HCT116 (cell line): ENCODE data around the gene FOXL2. TPM values are rescaled to one million over a fixed set of nuclear protein-coding genes. Genes with fewer than 3 reads are reported as not detected.

Source experiments
- ATAC-seq: fragments of 200-7000 bp; cut with Tn5 transposase; 2 replicates; pipeline ENCODE4 v1.9.1; 2020; ENCODE audit warnings: mild to moderate bottlenecking, moderate library complexity
- BruUV-seq: library from RNA; stranded (reverse); fragments of 400-500 nt; replicated peaks from 2 replicates; lab custom pipeline; 2021; lab: Mats Ljungman, UMichigan
- CTCF ChIA-PET: fragments of 300-600 bp; sonication (Branson Sonifier 250); formaldehyde crosslinking; loops from one replicate; lab custom pipeline; 2021; ENCODE audit warnings: antibody characterized with exemption; lab: Charles Lee
- POLR2A ChIA-PET: fragments of 300-600, 350-600 bp; sonication (Branson Sonifier 250); formaldehyde crosslinking; loops from one replicate; lab custom pipeline; 2021; ENCODE audit warnings: antibody characterized with exemption; lab: Charles Lee
- RAD21 ChIA-PET, 2 experiments: fragments of 300-600 bp; sonication (Branson Sonifier 250); formaldehyde crosslinking; loops; one replicate each; lab custom pipeline; 2023; ENCODE audit warnings: low total read pairs in 2 of 2; ENCODE audit not compliant: uncharacterized antibody in 2 of 2, unreplicated experiment in 2 of 2, low non-redundant PET in 1 of 2; lab: Charles Lee
- DNase-seq: peaks from one replicate; pipeline ENCODE4 v3.0.0-alpha.2; 2010; ENCODE audit warnings: low read depth, low spot score
- H2AFZ ChIP-seq: fragments of 200-600 bp; shearing (Covaris generic), sonication (generic); 2 replicates; pipeline ENCODE4 v1.6.1; 2017; ENCODE audit warnings: low read depth, mixed run types, mixed read lengths, antibody characterized with exemption, low read length; ENCODE audit not compliant: poor library complexity, severe bottlenecking
- H3K27ac ChIP-seq: 2 replicates; pipeline ENCODE4 v1.5.1; 2012; ENCODE audit warnings: low read depth, low read length
- H3K27me3 ChIP-seq: fragments of 200-600 bp; sonication (generic); 2 replicates; pipeline ENCODE4 v1.6.1; 2016; ENCODE audit warnings: mixed run types, low read length, mixed read lengths; ENCODE audit not compliant: insufficient read depth
- H3K36me3 ChIP-seq, 2 experiments: fragments of 200-500 bp in 1 of 2; fragments of 200-600 bp in 1 of 2; sonication (Bioruptor generic) in 1 of 2; sonication (generic) in 1 of 2; 2 replicates each; pipeline versions ENCODE4 v1.5.1 to v1.6.1; 2014 to 2016; ENCODE audit warnings: low read length in 2 of 2, inconsistent platforms in 1 of 2, mixed read lengths in 1 of 2, mixed run types in 1 of 2; ENCODE audit not compliant: insufficient read depth in 2 of 2, control insufficient read depth in 1 of 2
- H3K4me1 ChIP-seq, 2 experiments: fragments of 200-600 bp in 1 of 2; sonication (generic) in 1 of 2; 2 replicates each; pipeline versions ENCODE4 v1.5.1 to v1.6.1; 2012 to 2017; ENCODE audit warnings: low read length in 2 of 2, inconsistent platforms in 1 of 2, mild to moderate bottlenecking in 1 of 2, mixed read lengths in 1 of 2, mixed run types in 1 of 2, moderate library complexity in 1 of 2; ENCODE audit not compliant: insufficient read depth in 2 of 2, control insufficient read depth in 1 of 2
- H3K4me2 ChIP-seq: fragments of 200-600 bp; sonication (generic); 2 replicates; pipeline ENCODE4 v1.6.1; 2017; ENCODE audit warnings: mixed run types, low read length, mixed read lengths
- H3K4me3 ChIP-seq, 2 experiments: fragments of 200-600 bp in 1 of 2; sonication (generic) in 1 of 2; replicated peaks in 1 of 2; 2 replicates each; pipeline ENCODE4 v1.5.1; 2011 to 2016; ENCODE audit warnings: low read length in 2 of 2, control low read depth in 1 of 2, low read depth in 1 of 2, mild to moderate bottlenecking in 1 of 2, mixed read lengths in 1 of 2, mixed run types in 1 of 2
- H3K79me2 ChIP-seq: fragments of 200-600 bp; sonication (generic); 2 replicates; pipeline ENCODE4 v1.6.1; 2017; ENCODE audit warnings: mild to moderate bottlenecking, mixed run types, low read length, moderate library complexity, mixed read lengths; ENCODE audit not compliant: insufficient read depth
- H3K9ac ChIP-seq: fragments of 200-600 bp; sonication (generic); 2 replicates; pipeline ENCODE4 v1.6.1; 2016; ENCODE audit warnings: low read length, mixed read lengths
- H3K9me2 ChIP-seq: fragments of 200-600 bp; sonication (generic), shearing (Covaris generic); 2 replicates; pipeline ENCODE4 v1.6.1; 2017; ENCODE audit warnings: mixed run types, mild to moderate bottlenecking, moderate library complexity; ENCODE audit not compliant: insufficient read depth
- H3K9me3 ChIP-seq, 2 experiments: fragments of 200-500 bp in 1 of 2; fragments of 200-600 bp in 1 of 2; sonication (Bioruptor generic) in 1 of 2; sonication (generic) in 1 of 2; 2 replicates each; pipeline ENCODE4 v1.6.1; 2014 to 2017; ENCODE audit warnings: low read length in 2 of 2, mixed read lengths in 2 of 2, inconsistent platforms in 1 of 2, low read depth in 1 of 2, mild to moderate bottlenecking in 1 of 2, mixed run types in 1 of 2, moderate library complexity in 1 of 2; ENCODE audit not compliant: control insufficient read depth in 1 of 2, insufficient read depth in 1 of 2
- H4K20me1 ChIP-seq: fragments of 200-600 bp; sonication (generic), shearing (Covaris generic); 2 replicates; pipeline ENCODE4 v1.6.1; 2017; ENCODE audit warnings: mixed run types, mild to moderate bottlenecking, moderate library complexity; ENCODE audit not compliant: insufficient read depth
- CBX3 ChIP-seq: IDR thresholded peaks from 2 replicates; pipeline ENCODE4 v1.6.1; 2012; ENCODE audit warnings: low read depth
- CEBPB ChIP-seq: IDR thresholded peaks from 2 replicates; pipeline ENCODE4 v1.6.1; 2012; ENCODE audit warnings: low read depth
- ELF1 ChIP-seq: IDR thresholded peaks from 2 replicates; pipeline ENCODE4 v1.6.1; 2012; ENCODE audit warnings: low read depth, borderline replicate concordance
- EZH2 ChIP-seq: fragments of 200-600 bp; sonication (generic); IDR thresholded peaks from 2 replicates; pipeline ENCODE4 v1.6.1; 2017; ENCODE audit warnings: antibody characterized with exemption, mixed run types
- FOSL1 ChIP-seq: IDR thresholded peaks from 2 replicates; pipeline ENCODE4 v1.6.1; 2012; ENCODE audit warnings: low read depth
- JUND ChIP-seq: IDR thresholded peaks from 2 replicates; pipeline ENCODE4 v1.6.1; 2012
- RAD21 ChIP-seq: IDR thresholded peaks from 2 replicates; pipeline ENCODE4 v1.6.1; 2012; ENCODE audit warnings: low read depth, mild to moderate bottlenecking
- SRF ChIP-seq: IDR thresholded peaks from 2 replicates; pipeline ENCODE4 v1.6.1; 2012; ENCODE audit warnings: low read depth
- TCF7L2 ChIP-seq: IDR thresholded peaks from 2 replicates; pipeline ENCODE4 v1.7.0; 2011; ENCODE audit warnings: borderline replicate concordance, inconsistent platforms; ENCODE audit not compliant: insufficient read depth, insufficient read length; ENCODE audit errors: extremely low read depth
- YY1 ChIP-seq: IDR thresholded peaks from 2 replicates; pipeline ENCODE4 v1.6.1; 2011; ENCODE audit warnings: low read length, low read depth, moderate library complexity, mild to moderate bottlenecking; ENCODE audit not compliant: insufficient replicate concordance; ENCODE audit errors: extremely low read depth
- ZBTB33 ChIP-seq: IDR thresholded peaks from 2 replicates; pipeline ENCODE4 v1.6.1; 2011; ENCODE audit warnings: mild to moderate bottlenecking, low read length, moderate library complexity; ENCODE audit not compliant: insufficient replicate concordance; ENCODE audit errors: extremely low read depth
- ZFX ChIP-seq: fragments of 450-650 bp; IDR thresholded peaks from 2 replicates; pipeline ENCODE4 v1.6.1; 2017
- ZNF274 ChIP-seq: fragments of 200-500 bp; sonication (Bioruptor generic); IDR thresholded peaks from 2 replicates; pipeline ENCODE4 v1.6.1; 2014; ENCODE audit warnings: mild to moderate bottlenecking, low read depth, low read length, inconsistent platforms
- intact Hi-C: fragments of 100-400 bp; cut with micrococcal nuclease; formaldehyde crosslinking; loops from 2 replicates; pipeline ENCODE4 v1.10.0; 2022
- total RNA-seq: library from RNA; stranded (reverse); gene quantifications from one replicate; pipeline ENCODE4 v1.2.1, GENCODE V29; 2021; ENCODE audit not compliant: unreplicated experiment

The FOXL2 gene
- total RNA-seq, 1 experiment from 2014 or later, result not detected

GRCh38 chr3:138911621-138912020, 35.3 kb downstream of the FOXL2 start:
- Histone ChIP-seq H3K27ac (no peak overlapping the region), H3K4me3 (no peak overlapping the region), H3K4me1 (peaks cover 5 to 11% of the 10 kb centered on the region in 2 experiments; a peak in 3 of 4 replicates), H3K79me2 (no peaks in the 10 kb centered on the region), H3K9ac (no peak overlapping the region), H3K27me3 (no peaks in the 10 kb centered on the region), H3K9me2 (no peaks in the 10 kb centered on the region), H4K20me1 (no peaks in the 10 kb centered on the region), H3K9me3 (no peaks in the 10 kb centered on the region), H2AFZ (no peak overlapping the region), H3K36me3 (no peaks in the 10 kb centered on the region), H3K4me2 (no peak overlapping the region)
- POLR2A ChIA-PET, result interaction anchor here (0.6 to 1.2 kb wide), 2 partner anchors 49 to 302 kb away, joined by 3 to 4 read pairs; no protein-coding TSS in a partner anchor
- no peak for DNase-seq
- no peak for ATAC-seq
- CTCF ChIA-PET, result interaction anchor here (0.9 to 1.7 kb wide), 2 partner anchors 10 to 212 kb away, joined by 5 to 7 read pairs; no protein-coding TSS in a partner anchor
- TF ChIP-seq JUND (no peak), TCF7L2 (no peak), ELF1 (no peak), SRF (no peak), EZH2 (no peak), ZNF274 (no peak), CBX3 (no peak), FOSL1 (no peak), ZFX (no peak), RAD21 (no peak), YY1 (no peak), ZBTB33 (no peak), CEBPB (no peak)
- BruUV-seq, result no TSS peak
- RAD21 ChIA-PET, result no interaction called here
- intact Hi-C loops, result no loop called here
